GM21717 (cell line): ENCODE data around the gene TBC1D30.
"Not testable (repeated sequence)": the region's sequence is repeated elsewhere in the genome, so short reads cannot be mapped to it uniquely, and the experiment has no call there.

Source experiments
- ATAC-seq: cut with Tn5 transposase; IDR thresholded peaks from one replicate; pipeline ENCODE4 v1.9.1; 2021; ENCODE audit warnings: mild to moderate bottlenecking, moderate library complexity; ENCODE audit not compliant: unreplicated experiment

The TBC1D30 gene, protein sequence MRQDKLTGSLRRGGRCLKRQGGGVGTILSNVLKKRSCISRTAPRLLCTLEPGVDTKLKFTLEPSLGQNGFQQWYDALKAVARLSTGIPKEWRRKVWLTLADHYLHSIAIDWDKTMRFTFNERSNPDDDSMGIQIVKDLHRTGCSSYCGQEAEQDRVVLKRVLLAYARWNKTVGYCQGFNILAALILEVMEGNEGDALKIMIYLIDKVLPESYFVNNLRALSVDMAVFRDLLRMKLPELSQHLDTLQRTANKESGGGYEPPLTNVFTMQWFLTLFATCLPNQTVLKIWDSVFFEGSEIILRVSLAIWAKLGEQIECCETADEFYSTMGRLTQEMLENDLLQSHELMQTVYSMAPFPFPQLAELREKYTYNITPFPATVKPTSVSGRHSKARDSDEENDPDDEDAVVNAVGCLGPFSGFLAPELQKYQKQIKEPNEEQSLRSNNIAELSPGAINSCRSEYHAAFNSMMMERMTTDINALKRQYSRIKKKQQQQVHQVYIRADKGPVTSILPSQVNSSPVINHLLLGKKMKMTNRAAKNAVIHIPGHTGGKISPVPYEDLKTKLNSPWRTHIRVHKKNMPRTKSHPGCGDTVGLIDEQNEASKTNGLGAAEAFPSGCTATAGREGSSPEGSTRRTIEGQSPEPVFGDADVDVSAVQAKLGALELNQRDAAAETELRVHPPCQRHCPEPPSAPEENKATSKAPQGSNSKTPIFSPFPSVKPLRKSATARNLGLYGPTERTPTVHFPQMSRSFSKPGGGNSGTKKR

DNA sequence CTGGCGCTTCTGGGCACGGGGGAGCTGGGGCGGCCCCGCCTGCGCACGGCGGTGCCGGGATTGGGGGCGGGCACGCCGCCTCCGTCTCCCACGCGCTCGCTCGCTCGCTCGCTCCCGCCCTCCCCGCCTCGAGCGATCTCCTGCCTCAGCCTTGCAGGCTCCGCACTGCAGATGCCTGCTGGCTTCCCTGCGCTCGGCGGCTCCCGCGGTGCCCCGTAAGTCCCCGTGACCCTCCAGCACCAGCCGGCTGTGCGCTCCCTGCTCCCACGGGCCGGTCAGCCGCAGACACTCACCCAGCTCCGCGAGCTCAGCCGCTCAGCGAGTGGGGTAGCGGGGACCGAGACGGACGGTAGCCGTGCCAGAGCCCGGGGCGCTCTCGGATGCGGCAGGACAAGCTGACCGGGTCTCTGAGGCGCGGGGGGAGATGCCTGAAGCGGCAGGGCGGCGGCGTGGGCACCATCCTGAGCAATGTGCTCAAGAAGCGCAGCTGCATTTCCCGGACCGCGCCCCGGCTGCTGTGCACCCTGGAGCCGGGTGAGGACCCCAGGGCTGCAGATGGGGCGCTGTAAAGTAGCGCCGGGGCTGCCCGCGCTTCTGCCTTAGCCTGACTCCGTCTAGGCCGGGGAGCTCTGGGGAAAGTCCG is at the start of gene TBC1D30:
TSS of gene TBC1D30 (plus strand) at position 148 of the 643 bp plus-strand sequence. CDS start at position 381, 233 bp downstream.
- ATAC-seq = peak; percentile 45

DNA sequence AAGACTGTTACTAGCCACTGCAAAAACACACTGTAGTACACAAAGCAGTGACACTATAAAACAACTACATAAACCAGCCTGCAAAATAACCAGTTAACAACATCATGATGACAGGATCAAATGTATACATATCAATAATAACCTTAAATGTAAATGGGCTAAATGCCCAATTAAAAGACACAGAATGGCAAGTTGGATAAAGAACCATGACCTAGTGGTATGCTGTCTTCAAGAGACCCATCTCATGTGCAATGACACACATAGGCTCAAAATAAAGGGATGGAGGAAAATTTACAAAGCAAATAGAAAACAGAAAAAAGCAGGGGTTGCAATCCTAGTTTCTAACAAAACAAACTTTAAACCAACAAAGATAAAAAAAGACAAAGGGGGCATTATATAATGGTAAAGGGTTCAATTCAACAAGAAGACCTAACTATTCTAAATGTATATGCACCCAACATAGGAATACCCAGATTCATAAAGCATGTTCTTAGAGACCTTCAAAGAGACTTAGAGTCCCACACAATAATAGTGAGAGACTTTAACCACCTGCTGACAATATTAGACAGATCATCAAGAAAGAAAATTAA is 49.2 kb upstream of the TBC1D30 start:
- ATAC-seq = not testable (repeated sequence)

DNA sequence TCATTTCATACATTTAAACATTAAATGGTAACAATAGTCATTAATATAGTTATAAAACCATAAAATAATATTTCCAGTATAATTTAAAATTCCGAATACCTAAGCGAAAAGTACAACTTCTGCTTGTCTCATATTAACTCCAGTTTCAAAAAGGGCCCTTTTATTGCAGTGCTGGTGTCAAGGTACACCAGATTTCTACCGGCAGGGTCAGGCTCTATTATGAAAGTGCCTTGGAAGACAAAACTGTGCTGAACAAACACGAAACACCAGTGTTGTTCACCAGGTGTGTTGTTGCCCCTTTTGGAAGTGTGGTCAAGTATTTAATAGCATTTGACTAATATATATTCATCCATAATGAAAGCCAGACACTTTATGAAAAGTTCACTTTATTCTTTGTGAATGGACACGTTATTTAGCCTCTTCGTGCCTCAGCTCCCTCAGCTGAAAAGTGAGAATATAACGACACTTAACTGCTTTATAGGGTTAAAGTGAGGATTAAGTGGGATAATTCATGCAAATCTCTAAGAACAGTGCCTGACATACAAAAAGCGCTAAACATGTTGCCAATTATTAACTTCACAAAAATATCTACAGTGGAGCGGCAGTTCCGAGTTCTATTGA is 45.0 kb upstream of the TBC1D30 start:
- no peak for ATAC-seq

DNA sequence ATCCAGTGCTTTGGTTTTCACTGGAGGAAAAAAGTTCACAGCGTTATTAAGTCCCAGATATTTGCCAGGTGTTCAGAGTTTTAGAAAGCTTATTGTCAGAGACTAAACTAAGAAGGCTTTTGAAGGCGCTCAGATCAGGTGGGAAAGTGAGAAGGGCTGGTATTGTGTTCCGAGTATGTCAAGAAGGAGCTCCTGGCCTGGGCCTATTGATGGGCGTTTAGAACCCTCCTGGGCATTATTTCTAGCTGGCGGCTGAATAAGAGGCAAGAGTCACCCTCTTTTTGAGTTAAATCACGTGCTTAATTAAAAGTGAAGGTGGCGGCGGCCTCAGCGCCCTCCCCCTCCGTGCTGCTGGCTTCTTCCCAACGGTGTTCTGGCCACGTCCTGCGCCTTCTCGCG is 44.3 kb upstream of the TBC1D30 start:
- no peak for ATAC-seq

DNA sequence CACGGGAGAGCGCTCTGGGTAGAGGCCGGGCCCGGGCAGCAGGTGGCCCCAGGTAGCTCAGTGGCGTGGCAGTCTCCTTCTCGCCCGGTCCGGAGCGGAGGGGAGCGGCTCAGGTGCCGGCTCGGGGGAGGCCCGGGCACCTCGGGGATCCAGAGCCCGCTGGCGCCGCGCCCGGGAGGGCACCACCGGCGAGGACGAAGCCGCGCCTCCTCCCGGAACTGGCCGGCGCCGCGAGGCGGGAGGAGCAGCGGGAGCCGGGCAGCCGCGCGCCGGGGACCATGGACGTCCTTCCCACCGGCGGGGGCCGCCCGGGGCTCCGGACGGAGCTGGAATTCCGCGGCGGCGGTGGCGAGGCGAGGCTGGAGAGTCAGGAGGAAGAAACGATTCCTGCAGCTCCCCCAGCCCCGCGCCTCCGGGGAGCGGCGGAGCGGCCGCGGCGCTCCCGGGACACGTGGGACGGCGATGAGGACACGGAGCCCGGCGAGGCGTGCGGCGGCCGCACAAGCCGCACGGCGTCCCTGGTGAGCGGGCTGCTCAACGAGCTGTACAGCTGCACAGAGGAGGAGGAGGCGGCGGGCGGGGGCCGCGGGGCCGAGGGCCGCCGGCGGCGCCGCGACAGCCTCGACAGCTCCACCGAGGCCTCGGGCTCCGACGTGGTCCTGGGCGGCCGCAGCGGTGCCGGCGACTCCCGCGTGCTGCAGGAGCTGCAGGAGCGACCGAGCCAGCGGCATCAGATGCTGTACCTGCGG is 43.7 kb upstream of the TBC1D30 start:
- no peak for ATAC-seq

DNA sequence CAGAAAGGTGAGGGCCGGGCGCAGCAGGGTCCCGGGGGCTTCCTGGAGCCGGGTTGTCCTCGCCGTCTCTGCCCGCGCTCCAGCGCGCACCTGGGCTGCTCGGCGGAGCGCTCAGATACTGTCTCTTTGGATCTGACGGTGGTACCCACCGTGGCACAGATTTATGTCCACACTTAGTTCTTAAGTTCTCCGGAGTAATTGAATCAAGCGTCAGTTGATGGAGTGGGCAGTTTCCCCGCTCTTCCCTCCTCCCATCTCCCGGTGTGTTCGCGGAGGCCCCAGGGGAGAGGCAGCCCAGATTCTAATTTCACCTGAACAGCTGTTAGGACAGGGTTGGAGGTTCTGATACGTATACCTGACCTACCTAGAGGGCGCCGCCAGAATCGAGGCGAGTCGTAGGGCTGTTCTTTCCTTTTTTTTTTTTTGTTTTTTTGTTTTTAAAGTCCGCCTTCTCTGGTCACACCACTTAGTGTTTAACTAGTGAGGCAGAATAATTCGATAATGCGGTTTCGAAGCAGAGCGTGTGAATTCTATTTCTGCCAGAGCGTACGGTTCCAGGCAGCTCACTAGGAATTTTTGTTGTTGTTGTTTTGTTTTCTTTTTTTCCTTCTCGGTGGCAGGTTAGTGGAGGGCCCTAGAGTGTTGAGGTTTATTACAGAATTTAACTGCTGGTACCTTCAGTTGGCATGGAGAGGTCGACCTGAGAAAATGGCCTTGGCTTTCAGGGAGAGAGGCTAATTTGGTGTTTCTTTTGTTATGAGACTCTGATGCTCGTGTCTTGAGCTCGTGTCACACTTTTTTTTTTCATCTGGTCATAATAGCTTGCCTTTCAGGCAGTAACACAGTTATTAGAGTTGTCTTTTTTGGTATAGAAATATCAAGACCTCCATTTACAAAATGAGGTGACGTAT is 42.9 kb upstream of the TBC1D30 start:
- no peak for ATAC-seq

DNA sequence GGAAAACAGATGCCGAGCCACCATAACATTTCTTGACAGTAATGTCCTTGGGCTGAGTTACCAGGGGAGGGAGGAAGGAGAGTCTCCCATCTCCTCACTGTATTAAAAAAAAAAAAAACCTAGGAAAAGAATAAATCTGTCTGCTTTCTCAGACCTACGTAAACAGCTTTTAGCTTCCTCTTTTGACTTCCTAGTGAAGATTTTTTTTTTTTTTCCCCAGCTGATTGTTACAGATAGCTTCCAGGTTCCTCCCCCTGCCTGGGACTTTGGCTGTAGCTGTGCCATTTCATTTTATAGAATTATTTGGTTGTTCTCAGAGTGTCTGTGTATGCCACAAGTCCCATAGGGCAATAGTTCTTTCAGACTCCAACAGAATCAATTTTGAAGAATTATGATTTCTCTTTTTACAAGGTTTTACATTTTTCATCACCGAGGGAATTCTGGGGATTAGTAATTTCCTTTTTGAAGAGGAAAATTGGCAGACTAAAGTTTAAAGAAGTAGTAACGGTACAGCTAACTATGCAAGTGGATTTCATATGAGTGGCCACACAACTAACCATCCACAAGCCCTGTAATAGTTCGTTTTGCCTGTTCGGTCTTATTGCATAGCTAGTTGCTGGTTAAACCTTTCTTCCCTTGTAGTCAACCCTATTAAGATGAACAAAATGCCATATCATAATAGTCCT is 42.1 kb upstream of the TBC1D30 start:
- ATAC-seq = no peak

DNA sequence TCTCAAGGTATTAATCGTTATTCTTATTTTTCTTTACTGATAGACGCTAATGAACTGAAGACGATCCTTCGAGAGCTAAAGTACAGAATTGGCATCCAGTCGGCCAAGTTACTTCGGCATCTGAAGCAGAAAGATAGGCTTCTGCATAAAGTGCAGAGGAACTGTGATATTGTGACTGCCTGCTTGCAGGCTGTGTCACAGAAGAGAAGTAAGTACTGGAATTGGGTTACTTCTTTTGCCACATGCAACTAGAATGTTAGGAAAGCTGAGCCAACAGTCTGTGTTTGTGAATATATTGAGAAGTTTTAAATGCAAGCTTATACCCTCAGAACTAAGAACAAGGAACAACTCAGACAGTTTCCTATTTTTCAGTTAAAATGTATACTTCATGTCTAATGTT is 38.6 kb upstream of the TBC1D30 start:
- ATAC-seq = no peak

DNA sequence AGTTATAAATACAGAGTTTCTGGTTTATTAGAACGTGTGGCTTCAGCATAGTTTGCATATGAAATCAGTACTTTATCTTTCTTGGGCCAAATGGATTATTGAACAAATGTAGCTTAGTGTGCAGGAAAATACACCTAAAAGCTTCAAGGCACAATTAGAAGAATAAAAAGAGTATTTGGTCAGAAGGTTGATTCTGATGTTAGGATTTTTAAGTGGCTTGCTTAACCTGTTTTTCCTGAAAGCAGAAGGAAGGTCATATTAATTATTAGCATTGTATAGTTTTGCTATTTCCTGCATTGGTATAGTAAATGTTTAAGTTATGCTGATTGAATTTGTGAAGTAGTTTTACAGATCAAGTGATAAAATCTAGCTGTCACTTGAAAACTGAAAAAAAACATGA is 34.3 kb upstream of the TBC1D30 start:
- ATAC-seq = no peak

DNA sequence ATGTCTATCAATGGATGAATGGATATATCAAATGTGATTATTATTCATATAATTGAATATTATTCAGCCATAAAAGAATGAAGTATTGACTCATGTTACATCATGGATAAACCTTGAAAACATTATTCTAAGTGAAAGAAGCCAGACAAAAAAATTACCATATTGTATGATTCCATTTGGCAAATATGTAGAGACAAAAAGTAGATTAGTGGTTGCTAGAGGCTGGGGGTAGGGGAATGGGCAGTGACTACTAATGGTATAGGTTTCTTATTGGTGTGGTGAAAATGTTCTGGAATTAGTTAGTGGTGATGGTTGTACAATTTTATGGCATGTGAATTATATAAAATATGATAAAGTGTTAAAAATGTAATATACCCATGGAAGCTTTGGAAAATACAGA is 33.4 kb upstream of the TBC1D30 start:
- ATAC-seq = no peak

DNA sequence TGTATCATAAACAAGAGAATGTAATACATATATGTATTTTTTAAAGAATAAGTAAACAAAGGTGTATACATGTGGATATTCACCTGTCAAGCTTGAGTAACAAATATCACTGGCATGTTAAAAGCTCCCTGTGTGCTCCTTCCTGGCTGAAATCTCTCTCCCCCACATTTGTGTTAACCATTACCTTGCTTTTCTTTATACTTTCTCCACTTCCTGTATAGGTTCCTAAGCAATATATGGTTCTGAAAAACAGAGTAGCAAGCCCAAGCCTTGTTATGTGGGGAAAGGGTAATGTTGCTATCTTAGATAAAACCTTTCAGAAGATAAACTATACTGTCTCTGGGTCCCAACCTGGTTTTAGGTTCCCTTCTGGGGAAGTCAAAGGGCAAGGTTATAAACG is 32.3 kb upstream of the TBC1D30 start:
- ATAC-seq = no peak

DNA sequence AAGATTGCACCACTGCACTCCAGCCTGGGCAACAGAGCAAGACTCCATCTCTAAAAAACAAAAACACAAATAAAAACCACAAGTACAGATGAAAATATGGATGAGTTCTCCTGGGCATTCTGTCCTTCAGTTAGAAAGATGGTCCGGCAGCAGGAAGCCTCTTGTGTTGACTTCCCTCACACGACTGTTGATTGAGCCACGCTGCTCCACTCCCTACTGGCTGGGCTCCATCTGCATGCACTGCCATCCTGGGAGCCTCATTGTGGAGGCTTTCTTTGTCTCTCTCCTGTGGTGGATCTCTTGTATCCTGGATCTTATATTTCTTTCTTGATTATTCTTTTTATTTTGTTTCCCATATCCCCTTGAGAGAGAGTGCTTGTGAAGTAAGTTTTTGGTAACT is 30.8 kb upstream of the TBC1D30 start:
- no peak for ATAC-seq

DNA sequence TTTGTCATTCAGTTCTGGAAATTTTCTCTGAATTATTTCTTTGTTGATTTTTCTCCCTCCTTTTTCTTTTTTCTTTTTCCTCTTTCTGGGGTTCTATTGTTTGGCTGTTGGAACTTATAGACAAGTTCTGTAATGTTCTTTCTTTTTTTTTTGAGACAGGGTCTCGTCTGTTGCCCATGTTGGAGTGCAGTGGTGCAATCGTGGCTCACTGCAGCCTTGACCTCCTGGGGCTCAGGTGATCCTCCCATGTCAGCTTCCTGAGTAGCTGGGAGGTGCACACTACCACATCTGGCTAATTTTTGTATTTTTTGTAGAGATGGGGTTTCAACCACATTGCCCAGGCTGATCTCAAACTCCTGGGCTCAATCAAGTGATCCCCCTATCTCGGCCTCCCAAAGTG is 30.1 kb upstream of the TBC1D30 start:
- ATAC-seq = no peak

DNA sequence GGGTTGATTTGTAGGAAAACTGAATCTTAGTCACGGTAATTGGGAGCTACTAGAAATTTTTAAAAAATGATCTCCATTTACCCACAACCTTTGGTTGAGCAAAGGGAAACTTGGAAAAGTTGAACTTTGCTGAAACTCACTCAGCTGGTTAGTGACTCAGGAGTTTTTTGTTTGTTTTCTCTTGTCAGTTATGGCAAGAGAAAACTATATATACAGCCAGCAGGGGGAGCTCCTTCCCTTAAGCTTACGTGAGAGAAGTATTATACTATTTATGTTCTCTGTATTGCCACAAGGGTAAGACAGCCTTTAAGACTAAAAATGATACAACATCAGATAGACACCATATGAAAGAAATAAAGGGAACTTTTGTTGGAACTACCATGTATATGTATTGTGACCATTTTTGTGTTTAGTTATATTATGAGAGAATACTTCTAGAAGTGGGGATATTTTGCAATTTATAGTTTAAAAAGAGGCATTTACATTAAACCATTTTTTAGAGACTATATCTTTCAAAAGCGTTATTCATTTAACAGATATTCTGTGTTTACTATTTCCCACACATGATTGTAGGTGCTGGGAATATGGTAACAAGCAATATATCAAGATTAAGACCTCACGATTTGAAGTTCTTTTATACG is 28.1 kb upstream of the TBC1D30 start:
- peak; percentile 62 for ATAC-seq

DNA sequence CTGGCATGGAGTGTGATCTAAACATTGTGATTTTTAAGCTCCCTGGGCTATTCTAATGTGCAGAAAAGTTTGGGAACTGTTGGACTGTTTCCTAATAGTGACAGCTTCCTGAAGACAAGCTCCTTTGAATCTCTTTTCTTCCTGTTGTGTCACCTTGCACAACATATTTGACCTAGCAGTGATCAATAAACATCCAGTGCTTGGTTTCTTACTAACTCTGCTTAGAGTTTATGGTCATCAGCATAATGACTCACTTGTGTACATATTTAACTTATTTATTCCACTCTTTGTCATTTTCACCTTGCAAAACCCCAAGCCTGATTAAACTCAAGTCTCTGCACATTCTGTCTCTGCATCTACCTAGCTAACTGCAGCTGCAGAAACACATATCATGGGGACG is 27.3 kb upstream of the TBC1D30 start:
- ATAC-seq = no peak

DNA sequence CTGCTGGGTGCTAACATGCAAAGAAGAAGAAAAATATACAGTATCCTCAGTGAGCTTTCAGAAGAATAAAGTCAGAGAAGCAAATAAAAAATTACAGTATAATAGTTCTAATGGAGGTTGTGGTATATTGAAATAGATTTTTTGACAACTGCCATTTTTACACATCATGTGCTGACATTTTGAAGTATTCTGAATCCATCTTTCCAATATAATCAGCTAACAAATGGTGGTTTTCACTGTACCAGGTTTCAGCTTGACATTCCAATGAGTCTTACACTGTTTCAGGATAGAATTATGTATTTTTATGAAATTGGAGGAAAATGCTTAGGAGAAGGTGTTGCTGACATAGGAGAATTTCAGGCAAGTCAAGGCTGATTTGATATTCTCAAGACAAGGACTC is 26.3 kb upstream of the TBC1D30 start:
- no peak for ATAC-seq

DNA sequence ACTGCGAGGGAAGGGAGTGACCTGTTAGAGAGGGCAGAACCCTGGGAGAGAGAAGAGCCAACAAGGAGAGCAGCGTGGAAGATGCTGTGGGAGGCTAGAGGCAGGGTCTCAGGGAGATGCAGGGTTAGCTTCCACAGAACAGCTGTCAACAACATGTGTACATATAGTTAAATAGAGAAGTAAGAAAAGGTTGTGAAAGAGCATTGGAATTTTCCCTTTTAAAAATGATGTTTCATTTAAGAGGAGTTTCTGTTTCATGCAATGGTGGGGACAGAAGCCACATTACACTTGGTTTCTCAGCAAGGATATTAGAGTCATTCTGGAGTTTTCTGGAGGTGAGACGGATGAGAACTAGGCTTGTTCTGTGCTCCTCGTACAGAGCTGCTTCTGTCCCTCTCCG is 23.8 kb upstream of the TBC1D30 start:
- ATAC-seq = peak; percentile 73

DNA sequence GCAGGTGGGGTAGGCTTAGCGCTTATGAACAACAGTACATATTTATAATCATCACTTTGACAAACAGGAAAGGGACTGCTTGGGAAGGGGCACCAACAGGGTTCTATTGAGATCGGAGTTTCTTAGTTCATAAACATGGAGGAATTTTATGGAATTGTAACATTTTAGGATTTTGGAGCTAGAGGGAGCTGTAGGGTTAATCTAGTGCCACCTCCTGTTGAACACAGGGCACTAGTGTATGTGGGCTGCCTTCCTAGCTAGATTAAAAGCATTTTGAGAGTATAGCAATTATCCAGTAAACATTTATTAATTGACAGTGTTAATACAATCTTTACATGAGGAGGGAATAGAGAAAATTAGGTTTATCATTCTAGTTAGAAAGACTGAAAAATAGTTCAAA is 23.1 kb upstream of the TBC1D30 start:
- ATAC-seq = no peak
